ENCODE data around the gene CEL. TPM values are rescaled to one million over a fixed set of nuclear protein-coding genes. Genes with fewer than 3 reads are reported as not detected.
A peak's percentile ranks its signal among the peaks of the same experiment; 100 is the strongest.

Gene CEL
- total and polyA plus RNA-seq, 10 of the 15 experiments (the other 5 are each of a cell fraction or from before 2014, with no cell fraction given): 0.05 to 4.1 (median 0.29) TPM; not detected in 2

- WGBS (ENCODE audit: insufficient coverage, insufficient replicate concordance, low lambda C conversion rate, missing lambda C conversion rate): 55% methylated on average over 20 of the region's 20 CpGs
- ATAC-seq (peak; percentile 35), FAIRE-seq (no peak), DNase-seq (ENCODE audit: low read depth, low spot score) (no peak)
- Histone ChIP-seq H3K4me3 (0 out of 2 replicates have a peak overlapping the region, but pooled peaks have one; percentile 8), H2AFZ (ENCODE audit: control insufficient read depth, low read depth, low read length) (no peak overlapping the region), H3K79me2 (ENCODE audit: control insufficient read depth, insufficient read depth, low read length) (peaks cover 60% of the 10 kb centered on the region), H4K20me1 (ENCODE audit: control insufficient read depth, insufficient read depth) (no peaks in the 10 kb centered on the region; the same call in 1 of the 2 replicates), H3K27ac (ENCODE audit: control insufficient read depth, insufficient read depth) (peak overlapping the region; percentile 88), H3K9ac (ENCODE audit: control insufficient read depth, insufficient read depth, low read length) (peak overlapping the region; percentile 73), H3K4me1 (ENCODE audit: control insufficient read depth, insufficient read depth, low read length) (peaks cover 59% of the 10 kb centered on the region), H3K9me3 (replicated peaks; ENCODE audit: control insufficient read depth, insufficient read depth, low read length) (no peaks in the 10 kb centered on the region), H3K36me3 (ENCODE audit: control insufficient read depth in 2 of 2, insufficient read depth in 2 of 2, low read length in 1 of 2) (peaks cover 6 to 9% of the 10 kb centered on the region in 2 experiments; a peak in 3 of 4 replicates), H3K4me2 (ENCODE audit: control insufficient read depth, insufficient read depth) (peak overlapping the region; percentile 87), H3K27me3 (replicated peaks in 1 of 2; ENCODE audit: control insufficient read depth in 2 of 2, insufficient read depth in 2 of 2, low read length in 1 of 2) (no peaks in the 10 kb centered on the region)
- ChIA-PET SMC1A (ENCODE audit: uncharacterized antibody, unreplicated experiment) (interaction anchor here (1.0 to 3.9 kb wide), 9 partner anchors 11 to 96 kb away, joined by 3 to 44 read pairs (median 4); no protein-coding TSS in a partner anchor), POLR2A (interaction anchor here (0.6 to 7.3 kb wide), 8 partner anchors 17 to 911 kb away, joined by 3 to 66 read pairs (median 18); partner anchors contain the start of genes BRD3OS and GTF3C5), CTCF (interaction anchor here (0.8 to 22.5 kb wide), 9 partner anchors 12 to 92 kb away, joined by 3 to 401 read pairs (median 5); no protein-coding TSS in a partner anchor), RAD21 (ENCODE audit: unreplicated experiment) (interaction anchor here (0.9 to 14.4 kb wide), 5 partner anchors 11 to 84 kb away, joined by 3 to 219 read pairs (median 4); partner anchors contain the start of gene GTF3C5)
- in situ Hi-C loops (cut with MboI): no loop called here
- BruUV-seq (replicated peaks): no TSS peak
- intact Hi-C loops (cut with micrococcal nuclease; ENCODE audit: unreplicated experiment): loop anchor here (2.0 kb wide), 1 partner anchor 31 kb away; no protein-coding TSS in a partner anchor
- no peak for TF ChIP-seq RELA (IDR thresholded peaks at IDR 0.05; ENCODE audit: borderline replicate concordance, partially characterized antibody)
- no peak for TF ChIP-seq ZZZ3 (IDR thresholded peaks at IDR 0.05; ENCODE audit: control insufficient read depth, insufficient read length, low read depth)
- no peak for TF ChIP-seq RFX5 (IDR thresholded peaks at IDR 0.05; ENCODE audit: low read depth, low read length)
- no peak for TF ChIP-seq KAT2A (conservative IDR thresholded peaks at IDR 0.05; ENCODE audit: control insufficient read depth, low read depth, low read length)
- no peak for TF ChIP-seq EGR1 (IDR thresholded peaks at IDR 0.05; ENCODE audit: borderline replicate concordance in 1 of 2, low read depth in 2 of 2, low read length in 2 of 2)
- TF ChIP-seq, protein P1, sequence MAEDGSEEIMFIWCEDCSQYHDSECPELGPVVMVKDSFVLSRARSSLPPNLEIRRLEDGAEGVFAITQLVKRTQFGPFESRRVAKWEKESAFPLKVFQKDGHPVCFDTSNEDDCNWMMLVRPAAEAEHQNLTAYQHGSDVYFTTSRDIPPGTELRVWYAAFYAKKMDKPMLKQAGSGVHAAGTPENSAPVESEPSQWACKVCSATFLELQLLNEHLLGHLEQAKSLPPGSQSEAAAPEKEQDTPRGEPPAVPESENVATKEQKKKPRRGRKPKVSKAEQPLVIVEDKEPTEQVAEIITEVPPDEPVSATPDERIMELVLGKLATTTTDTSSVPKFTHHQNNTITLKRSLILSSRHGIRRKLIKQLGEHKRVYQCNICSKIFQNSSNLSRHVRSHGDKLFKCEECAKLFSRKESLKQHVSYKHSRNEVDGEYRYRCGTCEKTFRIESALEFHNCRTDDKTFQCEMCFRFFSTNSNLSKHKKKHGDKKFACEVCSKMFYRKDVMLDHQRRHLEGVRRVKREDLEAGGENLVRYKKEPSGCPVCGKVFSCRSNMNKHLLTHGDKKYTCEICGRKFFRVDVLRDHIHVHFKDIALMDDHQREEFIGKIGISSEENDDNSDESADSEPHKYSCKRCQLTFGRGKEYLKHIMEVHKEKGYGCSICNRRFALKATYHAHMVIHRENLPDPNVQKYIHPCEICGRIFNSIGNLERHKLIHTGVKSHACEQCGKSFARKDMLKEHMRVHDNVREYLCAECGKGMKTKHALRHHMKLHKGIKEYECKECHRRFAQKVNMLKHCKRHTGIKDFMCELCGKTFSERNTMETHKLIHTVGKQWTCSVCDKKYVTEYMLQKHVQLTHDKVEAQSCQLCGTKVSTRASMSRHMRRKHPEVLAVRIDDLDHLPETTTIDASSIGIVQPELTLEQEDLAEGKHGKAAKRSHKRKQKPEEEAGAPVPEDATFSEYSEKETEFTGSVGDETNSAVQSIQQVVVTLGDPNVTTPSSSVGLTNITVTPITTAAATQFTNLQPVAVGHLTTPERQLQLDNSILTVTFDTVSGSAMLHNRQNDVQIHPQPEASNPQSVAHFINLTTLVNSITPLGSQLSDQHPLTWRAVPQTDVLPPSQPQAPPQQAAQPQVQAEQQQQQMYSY (CRISPR knock-in tag; IDR thresholded peaks at IDR 0.05): no peak
- TF ChIP-seq, protein P2, sequence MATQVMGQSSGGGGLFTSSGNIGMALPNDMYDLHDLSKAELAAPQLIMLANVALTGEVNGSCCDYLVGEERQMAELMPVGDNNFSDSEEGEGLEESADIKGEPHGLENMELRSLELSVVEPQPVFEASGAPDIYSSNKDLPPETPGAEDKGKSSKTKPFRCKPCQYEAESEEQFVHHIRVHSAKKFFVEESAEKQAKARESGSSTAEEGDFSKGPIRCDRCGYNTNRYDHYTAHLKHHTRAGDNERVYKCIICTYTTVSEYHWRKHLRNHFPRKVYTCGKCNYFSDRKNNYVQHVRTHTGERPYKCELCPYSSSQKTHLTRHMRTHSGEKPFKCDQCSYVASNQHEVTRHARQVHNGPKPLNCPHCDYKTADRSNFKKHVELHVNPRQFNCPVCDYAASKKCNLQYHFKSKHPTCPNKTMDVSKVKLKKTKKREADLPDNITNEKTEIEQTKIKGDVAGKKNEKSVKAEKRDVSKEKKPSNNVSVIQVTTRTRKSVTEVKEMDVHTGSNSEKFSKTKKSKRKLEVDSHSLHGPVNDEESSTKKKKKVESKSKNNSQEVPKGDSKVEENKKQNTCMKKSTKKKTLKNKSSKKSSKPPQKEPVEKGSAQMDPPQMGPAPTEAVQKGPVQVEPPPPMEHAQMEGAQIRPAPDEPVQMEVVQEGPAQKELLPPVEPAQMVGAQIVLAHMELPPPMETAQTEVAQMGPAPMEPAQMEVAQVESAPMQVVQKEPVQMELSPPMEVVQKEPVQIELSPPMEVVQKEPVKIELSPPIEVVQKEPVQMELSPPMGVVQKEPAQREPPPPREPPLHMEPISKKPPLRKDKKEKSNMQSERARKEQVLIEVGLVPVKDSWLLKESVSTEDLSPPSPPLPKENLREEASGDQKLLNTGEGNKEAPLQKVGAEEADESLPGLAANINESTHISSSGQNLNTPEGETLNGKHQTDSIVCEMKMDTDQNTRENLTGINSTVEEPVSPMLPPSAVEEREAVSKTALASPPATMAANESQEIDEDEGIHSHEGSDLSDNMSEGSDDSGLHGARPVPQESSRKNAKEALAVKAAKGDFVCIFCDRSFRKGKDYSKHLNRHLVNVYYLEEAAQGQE (IDR thresholded peaks at IDR 0.05; ENCODE audit: low read depth, low read length): no peak
- TF ChIP-seq IRF4 (IDR thresholded peaks at IDR 0.05; ENCODE audit: low read depth, low read length): no peak
- TF ChIP-seq CBX3 (IDR thresholded peaks at IDR 0.05; ENCODE audit: borderline replicate concordance, low read depth): no peak
- no peak; the same call in 1 of the 2 replicates for TF ChIP-seq RAD51 (IDR thresholded peaks at IDR 0.05)
- TF ChIP-seq, protein P3, sequence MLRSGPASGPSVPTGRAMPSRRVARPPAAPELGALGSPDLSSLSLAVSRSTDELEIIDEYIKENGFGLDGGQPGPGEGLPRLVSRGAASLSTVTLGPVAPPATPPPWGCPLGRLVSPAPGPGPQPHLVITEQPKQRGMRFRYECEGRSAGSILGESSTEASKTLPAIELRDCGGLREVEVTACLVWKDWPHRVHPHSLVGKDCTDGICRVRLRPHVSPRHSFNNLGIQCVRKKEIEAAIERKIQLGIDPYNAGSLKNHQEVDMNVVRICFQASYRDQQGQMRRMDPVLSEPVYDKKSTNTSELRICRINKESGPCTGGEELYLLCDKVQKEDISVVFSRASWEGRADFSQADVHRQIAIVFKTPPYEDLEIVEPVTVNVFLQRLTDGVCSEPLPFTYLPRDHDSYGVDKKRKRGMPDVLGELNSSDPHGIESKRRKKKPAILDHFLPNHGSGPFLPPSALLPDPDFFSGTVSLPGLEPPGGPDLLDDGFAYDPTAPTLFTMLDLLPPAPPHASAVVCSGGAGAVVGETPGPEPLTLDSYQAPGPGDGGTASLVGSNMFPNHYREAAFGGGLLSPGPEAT (IDR thresholded peaks at IDR 0.05; ENCODE audit: low read depth): peak; percentile 26; the same call in 1 of the 2 replicates
- TF ChIP-seq CREM (IDR thresholded peaks at IDR 0.05; ENCODE audit: low read depth): no peak
- no peak for TF ChIP-seq YBX1 (IDR thresholded peaks at IDR 0.05)
These were observed 52.4 kb downstream of the CEL start for GRCh38 chr9:133113949-133114885.
